Measurements from ENCODE around the gene NOD2. TPM values are rescaled to one million over a fixed set of nuclear protein-coding genes. Genes with fewer than 3 reads are reported as not detected.

NOD2 gene
- total and polyA plus RNA-seq, 2 of the 13 experiments (the other 11 are each of a cell fraction or from before 2014, with no cell fraction given) = 0.27 to 0.81 TPM

DNA sequence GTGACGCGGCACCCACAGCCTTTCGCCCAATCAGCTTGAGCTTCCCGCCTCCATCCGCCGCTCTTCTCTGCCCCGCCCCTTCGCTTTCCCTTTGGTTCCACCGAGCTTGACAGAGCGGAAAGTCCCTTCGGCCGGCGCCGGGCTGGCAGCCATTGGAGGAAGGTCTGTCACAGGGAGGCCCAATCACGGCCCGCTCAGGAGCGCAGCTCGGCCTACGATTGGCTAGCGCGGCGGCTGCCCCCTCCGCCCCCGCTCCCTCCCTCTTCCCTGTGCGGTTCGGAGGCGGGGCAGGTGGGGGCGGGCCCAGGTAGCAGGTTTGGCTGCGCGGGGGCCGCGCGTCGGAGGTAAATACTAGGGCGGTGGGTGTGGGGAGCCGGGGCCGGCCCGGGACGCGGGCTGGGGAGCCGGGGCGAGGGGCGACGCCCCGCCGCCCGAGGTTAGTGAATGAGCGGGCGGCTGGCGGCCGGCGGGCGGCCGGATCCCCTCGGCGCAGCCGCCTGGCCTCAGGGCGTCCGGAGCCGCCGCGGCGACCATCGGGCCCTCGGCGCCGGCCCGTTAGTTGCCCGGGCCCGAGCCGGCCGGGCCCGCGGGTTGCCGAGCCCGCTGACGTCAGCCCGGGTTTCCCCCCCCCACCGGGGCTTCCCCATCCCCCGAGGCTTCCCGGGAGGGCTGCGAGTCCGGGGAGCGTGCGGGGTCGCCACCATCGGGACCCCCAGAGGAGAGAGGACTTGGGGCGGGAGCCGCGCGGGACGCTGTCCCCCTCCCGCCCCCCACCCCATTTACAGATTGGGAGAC, 48.6 kb downstream of the NOD2 start, which contains the start of gene CYLD (continued):
- TF ChIP-seq ZNF337 (CRISPR knock-in tag; IDR thresholded peaks at IDR 0.05; ENCODE audit: borderline replicate concordance, low read depth) (no peak), ZNF430 (CRISPR knock-in tag; IDR thresholded peaks at IDR 0.05) (no peak), ZNF274 (CRISPR knock-in tag; IDR thresholded peaks at IDR 0.05) (no peak), KLF11 (CRISPR knock-in tag; IDR thresholded peaks at IDR 0.05) (peak; percentile 92; the same call in 1 of the 2 replicates), POLR2G (IDR thresholded peaks at IDR 0.05; ENCODE audit: low read depth, low read length) (peak; percentile 39; the same call in 1 of the 2 replicates), NRL (CRISPR knock-in tag; IDR thresholded peaks at IDR 0.05; ENCODE audit: borderline replicate concordance) (no peak), ZKSCAN1 (IDR thresholded peaks at IDR 0.05; ENCODE audit: low read length) (no peak), HOXA9 (CRISPR knock-in tag; IDR thresholded peaks at IDR 0.05; ENCODE audit: borderline replicate concordance) (no peak), LCORL (IDR thresholded peaks at IDR 0.05) (no peak), LCORL (CRISPR knock-in tag; IDR thresholded peaks at IDR 0.05) (peak; percentile 58; the same call in 1 of the 2 replicates), THAP11 (CRISPR knock-in tag; IDR thresholded peaks at IDR 0.05) (peak; percentile 88), ZNF230 (CRISPR knock-in tag; IDR thresholded peaks at IDR 0.05) (no peak), RBM22 (optimal IDR thresholded peaks at IDR 0.05; ENCODE audit: low read length) (no peak), PAF1 (CRISPR knock-in tag; IDR thresholded peaks at IDR 0.05) (no peak), ZNF672 (CRISPR knock-in tag; IDR thresholded peaks at IDR 0.05) (no peak)
- TF ChIP-seq, protein P1, sequence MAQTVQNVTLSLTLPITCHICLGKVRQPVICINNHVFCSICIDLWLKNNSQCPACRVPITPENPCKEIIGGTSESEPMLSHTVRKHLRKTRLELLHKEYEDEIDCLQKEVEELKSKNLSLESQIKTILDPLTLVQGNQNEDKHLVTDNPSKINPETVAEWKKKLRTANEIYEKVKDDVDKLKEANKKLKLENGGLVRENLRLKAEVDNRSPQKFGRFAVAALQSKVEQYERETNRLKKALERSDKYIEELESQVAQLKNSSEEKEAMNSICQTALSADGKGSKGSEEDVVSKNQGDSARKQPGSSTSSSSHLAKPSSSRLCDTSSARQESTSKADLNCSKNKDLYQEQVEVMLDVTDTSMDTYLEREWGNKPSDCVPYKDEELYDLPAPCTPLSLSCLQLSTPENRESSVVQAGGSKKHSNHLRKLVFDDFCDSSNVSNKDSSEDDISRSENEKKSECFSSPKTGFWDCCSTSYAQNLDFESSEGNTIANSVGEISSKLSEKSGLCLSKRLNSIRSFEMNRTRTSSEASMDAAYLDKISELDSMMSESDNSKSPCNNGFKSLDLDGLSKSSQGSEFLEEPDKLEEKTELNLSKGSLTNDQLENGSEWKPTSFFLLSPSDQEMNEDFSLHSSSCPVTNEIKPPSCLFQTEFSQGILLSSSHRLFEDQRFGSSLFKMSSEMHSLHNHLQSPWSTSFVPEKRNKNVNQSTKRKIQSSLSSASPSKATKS (CRISPR knock-in tag; IDR thresholded peaks at IDR 0.05) = no peak
- TF ChIP-seq, protein P2, sequence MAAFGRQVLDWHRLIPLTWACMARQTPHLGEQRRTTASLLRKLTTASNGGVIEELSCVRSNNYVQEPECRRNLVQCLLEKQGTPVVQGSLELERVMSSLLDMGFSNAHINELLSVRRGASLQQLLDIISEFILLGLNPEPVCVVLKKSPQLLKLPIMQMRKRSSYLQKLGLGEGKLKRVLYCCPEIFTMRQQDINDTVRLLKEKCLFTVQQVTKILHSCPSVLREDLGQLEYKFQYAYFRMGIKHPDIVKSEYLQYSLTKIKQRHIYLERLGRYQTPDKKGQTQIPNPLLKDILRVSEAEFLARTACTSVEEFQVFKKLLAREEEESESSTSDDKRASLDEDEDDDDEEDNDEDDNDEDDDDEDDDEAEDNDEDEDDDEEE (CRISPR knock-in tag; IDR thresholded peaks at IDR 0.05) = no peak
- TF ChIP-seq, protein P3, sequence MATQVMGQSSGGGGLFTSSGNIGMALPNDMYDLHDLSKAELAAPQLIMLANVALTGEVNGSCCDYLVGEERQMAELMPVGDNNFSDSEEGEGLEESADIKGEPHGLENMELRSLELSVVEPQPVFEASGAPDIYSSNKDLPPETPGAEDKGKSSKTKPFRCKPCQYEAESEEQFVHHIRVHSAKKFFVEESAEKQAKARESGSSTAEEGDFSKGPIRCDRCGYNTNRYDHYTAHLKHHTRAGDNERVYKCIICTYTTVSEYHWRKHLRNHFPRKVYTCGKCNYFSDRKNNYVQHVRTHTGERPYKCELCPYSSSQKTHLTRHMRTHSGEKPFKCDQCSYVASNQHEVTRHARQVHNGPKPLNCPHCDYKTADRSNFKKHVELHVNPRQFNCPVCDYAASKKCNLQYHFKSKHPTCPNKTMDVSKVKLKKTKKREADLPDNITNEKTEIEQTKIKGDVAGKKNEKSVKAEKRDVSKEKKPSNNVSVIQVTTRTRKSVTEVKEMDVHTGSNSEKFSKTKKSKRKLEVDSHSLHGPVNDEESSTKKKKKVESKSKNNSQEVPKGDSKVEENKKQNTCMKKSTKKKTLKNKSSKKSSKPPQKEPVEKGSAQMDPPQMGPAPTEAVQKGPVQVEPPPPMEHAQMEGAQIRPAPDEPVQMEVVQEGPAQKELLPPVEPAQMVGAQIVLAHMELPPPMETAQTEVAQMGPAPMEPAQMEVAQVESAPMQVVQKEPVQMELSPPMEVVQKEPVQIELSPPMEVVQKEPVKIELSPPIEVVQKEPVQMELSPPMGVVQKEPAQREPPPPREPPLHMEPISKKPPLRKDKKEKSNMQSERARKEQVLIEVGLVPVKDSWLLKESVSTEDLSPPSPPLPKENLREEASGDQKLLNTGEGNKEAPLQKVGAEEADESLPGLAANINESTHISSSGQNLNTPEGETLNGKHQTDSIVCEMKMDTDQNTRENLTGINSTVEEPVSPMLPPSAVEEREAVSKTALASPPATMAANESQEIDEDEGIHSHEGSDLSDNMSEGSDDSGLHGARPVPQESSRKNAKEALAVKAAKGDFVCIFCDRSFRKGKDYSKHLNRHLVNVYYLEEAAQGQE (IDR thresholded peaks at IDR 0.05; ENCODE audit: borderline replicate concordance in 1 of 2, low read depth in 1 of 2, low read length in 2 of 2) = no peak
- TF ChIP-seq, protein P4, sequence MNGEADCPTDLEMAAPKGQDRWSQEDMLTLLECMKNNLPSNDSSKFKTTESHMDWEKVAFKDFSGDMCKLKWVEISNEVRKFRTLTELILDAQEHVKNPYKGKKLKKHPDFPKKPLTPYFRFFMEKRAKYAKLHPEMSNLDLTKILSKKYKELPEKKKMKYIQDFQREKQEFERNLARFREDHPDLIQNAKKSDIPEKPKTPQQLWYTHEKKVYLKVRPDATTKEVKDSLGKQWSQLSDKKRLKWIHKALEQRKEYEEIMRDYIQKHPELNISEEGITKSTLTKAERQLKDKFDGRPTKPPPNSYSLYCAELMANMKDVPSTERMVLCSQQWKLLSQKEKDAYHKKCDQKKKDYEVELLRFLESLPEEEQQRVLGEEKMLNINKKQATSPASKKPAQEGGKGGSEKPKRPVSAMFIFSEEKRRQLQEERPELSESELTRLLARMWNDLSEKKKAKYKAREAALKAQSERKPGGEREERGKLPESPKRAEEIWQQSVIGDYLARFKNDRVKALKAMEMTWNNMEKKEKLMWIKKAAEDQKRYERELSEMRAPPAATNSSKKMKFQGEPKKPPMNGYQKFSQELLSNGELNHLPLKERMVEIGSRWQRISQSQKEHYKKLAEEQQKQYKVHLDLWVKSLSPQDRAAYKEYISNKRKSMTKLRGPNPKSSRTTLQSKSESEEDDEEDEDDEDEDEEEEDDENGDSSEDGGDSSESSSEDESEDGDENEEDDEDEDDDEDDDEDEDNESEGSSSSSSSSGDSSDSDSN (CRISPR knock-in tag; IDR thresholded peaks at IDR 0.05) = peak; percentile 0; the same call in 1 of the 2 replicates

All from HepG2 (cell line).